NK-92 (cell line): ENCODE measurements around the gene ADGRG1.
"Not testable (repeated sequence)": the region's sequence is repeated elsewhere in the genome, so short reads cannot be mapped to it uniquely, and the experiment has no call there.

Experiments used
- DNase-seq: peaks from one replicate; lab custom pipeline; 2025; ENCODE audit not compliant: unreplicated experiment; lab: John Stamatoyannopoulos, UW

Gene ADGRG1

DNA sequence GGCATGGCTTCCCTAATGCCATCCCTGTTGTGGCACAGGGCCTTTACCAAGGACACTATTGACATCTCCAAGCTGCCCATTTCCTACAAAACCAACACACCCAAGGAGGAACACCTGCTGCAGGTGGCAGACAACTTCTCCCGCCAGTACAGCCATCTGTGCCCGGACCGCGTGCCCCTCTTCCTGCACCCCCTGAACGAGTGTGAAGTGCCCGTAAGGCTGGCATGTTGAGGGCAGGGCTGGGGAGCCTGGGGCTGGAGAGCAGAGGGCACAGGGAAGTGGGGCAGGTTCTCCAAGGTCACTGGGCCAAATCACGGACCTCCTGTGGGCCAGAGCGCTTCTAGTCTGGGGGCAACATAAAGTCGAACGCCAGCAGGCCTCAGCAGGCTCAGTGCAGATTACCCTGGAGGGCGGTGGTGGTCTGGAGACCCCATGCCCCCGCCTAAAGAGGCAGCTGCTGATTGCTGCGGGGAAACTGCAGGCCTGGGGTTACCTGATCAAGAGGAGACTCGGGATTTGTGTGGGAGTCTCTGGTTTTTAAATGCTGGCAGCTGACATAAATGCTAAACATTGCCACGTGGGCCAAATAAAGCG, 70.5 kb downstream of the ADGRG1 start:
- DNase-seq = no peak

DNA sequence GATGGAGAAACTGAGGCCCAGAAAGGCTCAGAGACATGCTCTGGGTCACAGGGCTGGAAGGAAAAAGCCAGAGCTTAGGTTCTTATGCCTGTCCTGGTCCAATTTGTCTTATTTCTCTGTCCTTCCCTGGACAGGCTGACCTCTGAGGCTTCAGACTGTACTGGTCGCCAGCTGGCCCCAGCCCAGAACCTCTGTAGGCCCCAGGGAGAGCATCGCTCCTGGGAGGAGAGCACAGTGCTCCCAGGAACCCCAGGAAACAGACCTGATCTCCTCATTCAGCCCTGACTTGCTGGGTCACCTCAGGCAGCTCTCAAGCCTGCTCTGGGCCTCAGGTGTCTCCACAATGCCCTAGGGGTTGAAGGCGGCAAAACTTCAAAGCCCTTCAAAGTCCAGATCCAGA, 71.1 kb downstream of the ADGRG1 start:
- DNase-seq = no peak

DNA sequence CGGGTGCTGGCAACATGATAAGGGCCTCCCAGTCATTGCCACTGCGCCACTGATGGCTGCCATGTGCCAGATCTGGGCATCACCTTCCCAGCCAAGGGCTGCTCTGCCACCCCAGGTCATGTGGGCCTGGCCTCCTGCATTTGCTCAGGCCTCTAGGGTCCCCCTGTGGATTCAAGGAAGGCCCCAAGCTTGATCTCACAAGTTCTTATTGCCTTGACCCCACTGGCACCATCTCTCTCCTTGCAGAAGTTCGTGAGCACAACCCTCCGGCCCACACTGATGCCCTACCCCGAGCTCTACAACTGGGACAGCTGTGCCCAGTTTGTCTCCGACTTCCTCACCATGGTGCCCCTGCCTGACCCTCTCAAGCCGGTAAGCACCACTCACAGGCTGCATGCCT, 71.5 kb downstream of the ADGRG1 start:
- DNase-seq = no peak

DNA sequence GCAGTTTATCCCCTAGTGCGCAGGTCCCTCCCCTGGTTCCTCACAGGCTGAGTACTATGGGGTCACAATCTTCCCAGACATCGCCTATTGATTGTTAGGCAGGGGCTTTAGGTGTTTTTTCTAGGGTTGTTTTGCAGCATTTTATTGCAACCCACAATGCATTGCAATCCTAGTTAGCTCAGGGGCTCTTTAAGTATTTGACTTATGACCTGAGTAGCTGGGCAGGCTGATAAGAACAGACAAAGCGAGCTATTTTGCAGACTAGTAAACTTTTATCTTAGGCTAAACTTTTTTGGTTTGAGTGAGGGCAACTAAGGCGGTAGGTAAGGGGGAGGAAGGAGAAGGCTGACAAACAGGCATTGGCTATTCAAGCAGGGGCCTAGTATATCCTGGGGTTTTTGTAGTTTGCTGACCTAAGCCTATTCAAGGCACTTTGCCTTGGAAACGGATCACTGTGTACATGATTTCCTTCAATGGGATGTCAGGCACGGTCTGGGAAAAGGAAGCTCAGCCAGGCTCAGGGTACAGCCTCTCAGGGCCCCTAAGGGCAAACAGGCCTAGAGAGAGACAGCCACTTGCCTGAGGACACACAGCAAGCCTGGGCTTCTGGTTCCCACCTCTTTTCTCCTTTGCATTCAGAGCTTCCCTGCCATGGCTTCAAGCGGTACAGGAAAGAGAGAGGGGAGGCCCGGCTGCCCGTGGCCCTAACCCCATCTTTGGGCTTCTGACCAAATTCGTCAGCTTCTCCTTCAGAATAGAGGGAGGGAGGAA, 72.5 kb downstream of the ADGRG1 start:
- DNase-seq = no peak

GRCh38 chr16:57701759-57702371, 73.4 kb downstream of the ADGRG1 start:
- DNase-seq = no peak

- no peak for DNase-seq
Observed at GRCh38 chr16:57703416-57704010, 75.1 kb downstream of the ADGRG1 start.

DNA sequence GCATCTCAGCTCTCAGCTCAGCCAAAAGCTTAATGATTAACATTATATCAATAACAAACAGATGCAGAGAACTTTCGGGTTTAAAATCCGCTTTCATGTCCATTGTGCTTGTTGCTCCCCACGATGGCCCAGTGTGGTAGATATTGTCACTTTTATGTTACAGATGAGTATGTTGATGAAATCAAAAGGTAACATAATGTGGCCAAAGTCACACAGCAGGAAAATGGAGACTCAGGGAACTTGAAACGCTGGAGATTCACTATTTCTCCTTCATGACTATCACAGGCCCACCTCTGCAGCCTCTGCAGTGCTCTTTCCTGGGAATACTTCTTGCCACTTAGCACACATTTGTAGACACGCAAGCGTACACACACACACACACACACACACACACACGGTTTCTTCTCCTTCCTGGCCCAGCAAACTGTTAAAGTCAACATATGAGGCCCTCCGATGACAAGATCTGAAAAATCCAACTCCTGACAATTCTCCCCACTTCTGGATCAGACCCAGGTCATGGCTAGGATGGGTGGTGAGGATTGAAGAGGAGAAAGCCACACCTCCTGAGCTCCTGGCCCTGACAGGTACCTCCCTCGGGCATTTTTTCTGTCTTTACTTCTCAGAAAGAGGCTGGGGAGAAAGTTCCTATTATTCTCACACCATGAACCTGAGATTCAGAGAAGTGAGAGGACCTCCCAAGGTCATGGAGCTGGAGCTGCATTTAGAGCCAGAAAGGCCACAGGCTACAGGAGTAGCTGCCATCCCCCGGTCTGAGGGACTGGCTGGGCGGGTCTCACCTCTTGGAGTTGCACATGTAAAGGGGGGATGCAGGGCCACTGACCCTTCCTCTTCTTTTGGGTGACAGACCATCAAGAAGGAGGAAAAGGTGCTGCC, 75.8 kb downstream of the ADGRG1 start:
- DNase-seq = no peak

DNA sequence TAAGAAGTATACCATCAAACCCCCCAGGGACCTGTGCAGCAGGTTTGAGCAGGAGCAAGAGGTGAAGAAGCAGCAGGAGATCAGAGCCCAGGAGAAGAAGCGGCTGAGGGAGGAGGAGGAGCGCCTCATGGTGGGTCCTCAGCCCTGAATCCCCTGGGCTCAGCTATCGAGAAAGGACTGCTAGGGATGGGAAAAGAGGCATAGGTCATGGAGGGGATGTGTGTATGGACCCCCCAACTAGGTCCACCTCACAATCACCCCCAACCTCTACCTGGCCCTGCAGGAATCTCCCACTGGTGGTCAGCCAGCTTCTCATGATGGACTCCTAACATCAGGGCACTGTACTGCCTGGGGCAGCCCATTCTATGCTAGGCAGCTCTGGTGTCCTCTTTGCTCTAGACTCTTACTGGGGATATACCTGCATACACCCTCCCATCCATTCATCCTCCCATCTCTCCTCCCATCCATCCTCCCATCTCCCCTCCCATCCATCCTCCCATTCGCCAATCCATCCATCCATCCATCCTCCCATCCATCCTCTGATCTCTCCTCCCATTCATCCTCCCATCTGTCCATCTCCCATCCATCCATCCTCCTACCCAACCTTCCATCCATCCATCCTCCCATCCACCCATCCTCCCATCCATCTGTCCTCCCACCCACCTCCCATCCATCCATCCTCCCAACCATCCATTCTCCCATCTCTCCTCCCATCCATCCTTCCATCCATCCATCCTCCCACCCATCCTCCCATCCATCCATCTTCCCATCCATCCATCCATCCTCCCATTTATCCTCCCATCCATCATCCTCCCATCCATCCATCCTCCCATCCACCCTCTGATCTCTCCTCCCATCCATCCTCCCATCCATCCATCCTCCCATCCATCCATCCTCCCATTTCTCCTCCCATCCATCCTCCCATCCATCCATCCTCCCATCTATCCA, 76.7 kb downstream of the ADGRG1 start:
- no peak for DNase-seq

DNA sequence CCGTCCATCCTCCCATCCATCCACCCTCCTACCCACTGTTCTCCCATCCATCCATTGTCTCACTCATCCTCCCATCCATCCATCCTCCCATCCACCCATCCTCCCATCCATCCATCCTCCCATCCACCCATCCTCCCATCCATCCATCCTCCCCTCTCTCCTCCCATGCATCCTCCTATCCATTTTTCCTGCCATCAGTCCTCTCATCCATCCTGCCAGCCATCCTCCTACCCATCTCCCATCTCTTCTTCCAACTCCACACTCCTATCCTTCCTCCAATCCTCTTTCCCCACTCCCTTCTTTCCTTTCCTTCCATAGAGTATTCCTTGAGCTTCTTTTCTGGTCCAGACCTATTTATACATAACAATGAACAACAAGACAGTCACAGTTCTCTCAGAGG, 78.3 kb downstream of the ADGRG1 start:
- DNase-seq = no peak

GRCh38 chr16:57707331-57707730, 78.9 kb downstream of the ADGRG1 start:
- DNase-seq = no peak

- no peak for DNase-seq
Observed at GRCh38 chr16:57708168-57708567, 79.7 kb downstream of the ADGRG1 start.

DNA sequence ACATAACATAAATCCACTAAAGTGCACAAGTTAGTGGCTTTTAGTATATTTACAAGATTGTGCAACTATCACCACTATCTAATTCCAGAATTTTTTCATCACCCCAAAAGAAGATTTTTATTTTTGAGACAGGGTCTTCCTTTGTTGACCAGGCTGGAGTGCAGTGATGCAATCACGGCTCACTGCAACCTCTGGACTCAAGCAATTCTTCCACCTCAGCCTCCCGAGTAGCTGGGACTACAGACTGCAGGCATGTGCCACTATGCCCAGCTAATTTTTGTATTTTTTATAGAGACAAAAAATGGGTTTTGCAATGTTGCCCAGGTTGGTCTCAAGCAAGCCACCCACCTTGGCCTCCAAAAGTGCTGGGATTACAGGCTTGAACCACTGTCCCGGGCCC, 81.2 kb downstream of the ADGRG1 start:
- DNase-seq = no peak

- DNase-seq = no peak
Observed at GRCh38 chr16:57711346-57711745, 82.9 kb downstream of the ADGRG1 start.

GRCh38 chr16:57711993-57712392, 83.6 kb downstream of the ADGRG1 start:
- no peak for DNase-seq

DNA sequence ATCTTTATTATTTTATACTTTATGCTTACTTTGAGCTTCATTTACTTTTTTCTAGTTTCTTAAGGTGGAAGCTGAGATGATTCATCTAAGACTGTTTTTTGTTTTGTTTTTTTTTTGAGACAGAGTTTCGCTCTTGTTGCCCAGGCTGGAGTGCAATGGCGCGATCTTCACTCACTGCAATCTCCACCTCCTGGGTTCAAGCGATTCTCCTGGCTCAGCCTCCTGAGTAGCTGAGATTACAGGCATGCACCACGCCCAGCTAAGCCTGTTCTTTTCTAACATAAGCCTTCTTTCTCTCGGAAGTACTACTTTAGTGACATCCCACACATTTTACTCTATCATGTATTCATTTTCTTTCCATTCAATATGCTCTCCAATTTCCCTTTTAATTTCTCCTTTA, 84.1 kb downstream of the ADGRG1 start:
- DNase-seq = not testable (repeated sequence)

DNA sequence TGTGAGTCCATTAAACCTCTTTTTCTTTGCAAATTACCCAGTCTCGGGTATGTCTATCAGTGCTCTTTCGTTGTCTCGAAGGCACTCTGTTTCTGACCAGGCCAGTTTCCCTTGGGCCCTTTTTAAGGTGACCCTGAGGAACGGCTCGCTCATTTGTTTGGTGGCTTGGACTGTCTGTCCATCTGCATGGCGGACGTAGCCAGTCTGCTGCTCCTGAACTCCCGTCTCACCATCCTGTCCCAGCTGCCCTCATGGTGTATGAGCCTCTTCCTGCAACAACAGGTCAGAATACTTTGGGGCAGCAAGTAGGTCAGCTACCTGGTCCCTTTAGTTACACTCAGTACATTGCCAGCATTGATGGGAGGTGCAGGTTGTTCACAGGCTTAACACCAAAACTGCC, 85.2 kb downstream of the ADGRG1 start:
- no peak for DNase-seq

- DNase-seq = no peak
Observed at GRCh38 chr16:57714047-57714446, 85.6 kb downstream of the ADGRG1 start.
